ENCODE results near the gene NRG2.

NRG2 gene

GRCh38 chr5:139851558-139851957 is 191.5 kb downstream of the NRG2 start:
- DNase-seq: no peak

DNA sequence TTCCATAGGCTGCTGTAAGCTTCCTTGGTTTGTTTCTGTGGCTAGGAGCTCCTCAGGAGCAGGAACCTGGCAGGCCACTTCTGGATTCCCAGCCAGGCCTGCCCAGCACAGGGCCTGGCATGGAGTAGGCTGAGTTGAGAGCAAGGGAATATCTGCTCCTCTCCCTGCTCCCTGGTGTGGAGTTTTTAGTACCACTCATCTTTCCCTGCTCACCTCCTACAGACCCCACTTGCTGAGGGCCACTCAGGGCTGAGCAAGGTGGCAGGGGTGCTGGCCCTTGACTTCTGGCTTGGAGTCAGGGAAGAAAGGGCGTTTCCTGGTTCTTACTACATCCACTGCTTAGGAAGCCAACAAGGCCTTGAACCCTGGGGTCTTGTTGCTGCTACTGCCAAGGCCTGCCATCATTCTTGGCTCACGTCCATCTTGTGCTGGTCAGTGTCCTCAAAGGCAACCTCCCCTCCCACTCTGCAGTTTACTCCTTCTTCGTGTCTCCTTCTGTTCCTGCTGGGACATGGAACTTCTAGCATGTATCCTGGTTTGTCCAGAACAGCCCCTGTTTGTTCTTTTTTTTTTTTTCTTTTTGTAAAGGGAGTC is 192.6 kb downstream of the NRG2 start:
- no peak for DNase-seq

DNA sequence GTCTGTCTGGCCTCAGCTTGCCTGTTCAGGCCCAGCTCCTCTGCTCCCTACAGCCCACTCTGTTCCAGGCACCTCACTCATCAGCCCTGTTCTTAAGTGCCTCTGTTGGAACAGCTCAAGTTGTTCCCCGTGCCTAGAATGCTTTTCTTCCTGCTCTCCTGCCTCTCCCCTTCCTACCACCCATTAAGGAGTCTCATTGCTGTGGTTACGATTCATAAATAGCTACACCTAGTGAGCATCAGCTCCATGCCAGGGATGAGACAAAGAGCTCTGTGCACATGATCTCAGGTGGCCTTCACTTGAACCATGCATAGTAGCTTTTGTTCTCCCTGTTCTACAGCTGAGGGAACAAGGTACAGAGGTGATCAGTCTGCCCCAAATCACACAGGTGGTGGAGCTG is 193.2 kb downstream of the NRG2 start:
- DNase-seq: no peak

- DNase-seq: no peak
Measured at GRCh38 chr5:139849501-139849900, 193.6 kb downstream of the NRG2 start.

DNA sequence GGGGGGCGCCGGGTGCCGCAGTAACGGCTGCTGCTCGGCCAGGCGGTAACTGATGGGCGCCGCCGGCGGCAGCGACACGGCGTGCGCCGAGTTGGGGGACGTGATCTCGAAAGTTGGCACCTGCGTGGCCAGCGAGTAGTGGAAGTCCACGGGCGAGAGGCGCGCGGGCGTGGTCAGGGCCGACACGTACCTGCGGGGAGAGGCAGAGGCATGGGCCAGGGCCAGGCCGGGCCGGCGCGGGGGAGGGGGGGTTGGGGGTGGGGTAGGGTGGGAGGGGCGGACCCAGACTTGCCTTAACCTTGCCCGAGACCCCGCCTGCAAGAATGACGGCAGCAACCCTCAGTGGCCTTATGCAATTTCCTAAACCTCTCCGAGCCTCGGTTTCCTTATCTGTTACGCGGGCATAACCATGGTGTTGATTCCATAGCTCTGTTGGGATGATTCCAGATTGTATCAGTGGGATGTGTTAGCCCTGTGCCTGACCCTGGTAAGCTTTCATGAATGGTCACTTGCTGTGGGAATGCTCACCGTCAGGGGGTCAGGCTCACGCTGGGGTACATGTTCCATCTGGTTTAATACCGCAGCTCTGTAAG is 194.5 kb downstream of the NRG2 start:
- DNase-seq: no peak

GRCh38 chr5:139847790-139848507 is 195.2 kb downstream of the NRG2 start:
- DNase-seq: peak; percentile 76

GRCh38 chr5:139847091-139847490 is 196.0 kb downstream of the NRG2 start:
- DNase-seq: no peak

- no peak for DNase-seq
Measured at GRCh38 chr5:139845846-139846681, 197.0 kb downstream of the NRG2 start.

DNA sequence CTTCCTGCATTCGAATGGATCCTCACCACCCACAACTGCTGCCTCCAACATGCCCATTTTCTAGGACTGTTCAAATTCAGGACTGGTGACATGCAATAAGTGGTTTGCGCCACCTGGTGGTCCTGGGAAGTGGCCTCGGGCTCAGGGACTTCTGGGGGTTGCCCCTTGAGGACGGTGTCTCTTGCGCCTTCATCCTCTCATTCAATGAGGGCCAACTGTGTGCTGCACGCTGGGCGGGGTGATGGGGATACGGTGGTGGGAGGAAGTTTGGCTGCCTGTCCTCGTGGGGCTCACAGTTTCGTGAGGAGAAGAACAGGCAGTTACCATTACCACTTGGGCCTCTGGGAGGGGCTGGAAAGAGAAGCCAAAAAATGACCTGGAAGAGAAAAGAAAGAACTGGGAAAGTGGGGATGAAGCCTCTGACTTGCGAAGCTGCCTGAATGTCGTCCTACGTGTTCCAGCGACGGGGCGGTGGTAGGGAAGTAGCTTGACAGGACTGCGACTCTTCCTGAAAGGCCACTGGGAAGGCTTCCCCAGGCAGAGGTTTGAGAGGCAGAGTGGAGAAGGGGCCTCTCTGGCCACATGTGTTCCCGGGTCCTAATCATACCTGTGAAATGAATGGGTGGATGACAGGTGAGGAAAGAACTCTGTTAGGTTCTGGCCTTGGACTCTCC is 198.5 kb downstream of the NRG2 start:
- peak; percentile 94 for DNase-seq

GRCh38 chr5:139843991-139844390 is 199.1 kb downstream of the NRG2 start:
- no peak for DNase-seq

DNA sequence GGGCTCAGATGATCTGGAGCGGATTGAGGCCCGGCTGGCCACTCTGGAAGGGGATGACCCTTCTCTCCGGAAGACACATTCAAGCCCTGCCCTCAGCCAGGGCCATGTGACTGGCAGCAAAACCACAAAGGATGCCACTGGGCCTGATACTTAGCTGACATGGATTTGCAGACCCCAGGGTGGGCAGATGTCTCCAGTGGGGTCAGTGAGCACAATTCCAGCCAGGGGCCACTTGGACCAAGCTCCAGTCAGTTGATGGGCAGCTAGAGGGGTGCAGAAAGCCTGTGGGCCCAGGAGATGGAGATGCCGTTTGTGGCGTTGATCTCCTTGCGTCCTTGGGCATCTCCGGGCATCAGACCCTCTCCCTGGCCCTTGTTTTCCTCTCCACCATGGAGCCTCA is 200.8 kb downstream of the NRG2 start:
- DNase-seq: no peak

GRCh38 chr5:139841549-139841948 is 201.6 kb downstream of the NRG2 start:
- DNase-seq: no peak

- DNase-seq: no peak
Measured at GRCh38 chr5:139839918-139840317, 203.2 kb downstream of the NRG2 start.

DNA sequence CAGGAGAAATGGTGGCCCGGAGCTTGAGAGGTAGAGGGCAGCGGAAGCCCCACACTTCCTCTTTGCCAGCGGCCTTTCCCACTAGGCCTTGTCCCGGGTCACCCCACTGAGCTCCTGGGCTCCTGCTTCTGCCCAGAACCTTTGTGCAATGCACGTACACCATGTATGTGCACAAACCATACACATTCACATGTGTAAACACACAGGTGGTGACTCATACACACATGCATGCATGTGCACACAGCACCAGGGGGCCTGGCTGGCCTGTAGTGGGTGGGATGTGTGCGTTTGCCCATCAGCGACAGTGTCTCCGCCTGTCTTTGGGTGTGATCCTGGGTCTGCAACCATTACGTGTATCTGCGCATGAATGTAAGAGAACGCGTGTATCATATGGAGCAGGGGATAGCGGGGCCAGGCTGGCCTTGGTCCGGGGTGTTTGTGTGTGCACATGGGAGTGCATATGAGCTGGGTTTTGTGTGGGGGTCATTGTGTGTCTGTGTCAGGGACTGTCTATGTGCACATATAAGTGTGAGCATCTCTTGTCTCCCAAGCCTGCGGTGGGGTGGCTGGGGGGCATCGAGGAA is 203.8 kb downstream of the NRG2 start:
- no peak for DNase-seq

- no peak for DNase-seq
Measured at GRCh38 chr5:139838381-139839197, 204.5 kb downstream of the NRG2 start.

DNA sequence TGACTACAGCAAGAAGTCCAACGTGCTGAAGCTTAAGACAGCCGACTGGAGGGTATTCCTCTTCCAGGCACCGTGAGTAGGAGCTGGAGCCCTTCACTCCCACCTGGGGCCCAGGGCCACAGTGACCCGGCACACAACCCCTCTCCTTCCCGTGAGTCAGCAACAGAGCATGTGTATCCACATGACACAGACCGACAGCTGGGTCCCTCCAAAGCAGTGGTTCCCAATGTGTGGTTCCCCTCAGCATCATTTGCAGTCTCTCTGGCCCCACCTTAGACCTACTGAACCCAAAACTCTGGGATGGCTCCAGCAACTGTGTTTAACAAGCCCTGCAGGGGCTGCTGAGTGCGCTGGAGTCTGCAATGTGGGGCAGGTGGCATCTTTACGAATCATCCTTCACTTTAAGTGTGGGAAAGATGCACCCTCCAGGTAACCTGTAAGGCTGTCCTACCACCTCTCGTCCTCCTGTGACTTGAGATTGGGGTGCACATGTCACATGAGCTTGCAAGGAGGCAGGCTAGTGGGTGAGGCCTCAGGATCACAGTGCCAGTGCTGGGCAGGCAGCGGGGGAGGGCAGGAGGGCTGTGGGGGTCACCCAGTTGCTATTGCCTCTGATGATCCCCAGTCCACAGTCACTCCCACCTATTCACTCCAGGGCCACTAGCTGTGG is 205.3 kb downstream of the NRG2 start:
- no peak for DNase-seq

DNA sequence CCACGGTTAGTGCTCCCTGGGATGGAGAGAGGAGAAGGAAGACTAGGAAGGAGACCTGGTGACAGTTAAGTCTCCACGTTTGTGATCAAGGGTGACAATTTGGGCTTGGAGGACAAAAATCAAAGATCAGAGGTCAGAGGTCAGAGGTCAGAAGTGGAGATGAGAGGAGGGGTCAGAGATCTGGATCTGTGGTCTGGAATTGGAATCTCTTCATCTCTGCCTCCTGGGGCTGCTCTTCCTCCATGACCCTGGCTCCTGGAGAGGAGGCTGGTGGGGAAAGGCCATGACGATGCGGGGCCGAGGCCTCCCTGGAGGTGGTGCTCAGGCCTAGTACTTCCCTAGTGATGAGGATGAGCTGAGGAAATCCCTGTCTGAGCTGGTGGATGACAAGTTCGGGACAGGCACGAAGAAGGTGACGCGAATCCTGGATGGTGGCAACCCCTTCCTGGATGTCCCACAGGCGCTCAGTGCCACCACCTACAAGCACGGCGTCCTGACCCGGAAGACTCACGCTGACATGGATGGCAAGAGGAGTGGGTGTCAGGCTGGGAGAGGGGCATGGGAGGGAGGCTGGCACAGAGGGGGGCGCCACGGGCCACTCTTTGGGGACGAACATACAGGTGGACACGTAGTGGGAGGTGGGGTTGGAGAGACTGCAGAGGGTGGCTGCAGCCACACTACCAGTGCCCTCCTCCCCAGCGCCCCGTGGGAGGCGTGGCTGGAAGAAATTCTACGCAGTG is 206.5 kb downstream of the NRG2 start:
- DNase-seq: no peak

DNA sequence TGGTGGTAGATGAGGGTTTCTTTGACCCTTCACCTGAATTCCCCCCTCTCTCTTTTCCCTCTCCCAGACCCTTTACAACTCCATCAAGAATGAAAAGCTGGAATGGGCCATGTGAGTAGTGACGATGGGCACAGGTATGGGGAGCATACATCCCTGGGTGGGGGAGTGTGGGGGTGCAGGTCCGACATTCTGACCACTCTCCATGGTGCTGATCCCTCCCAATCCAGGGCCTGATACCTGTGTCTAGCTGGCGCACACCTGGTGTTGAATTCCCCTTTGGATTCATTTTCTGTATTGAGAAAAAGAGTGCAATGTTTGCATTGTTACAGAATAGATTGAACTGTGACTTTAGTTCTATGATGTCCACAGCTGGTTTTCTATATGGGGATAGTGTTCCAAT is 207.4 kb downstream of the NRG2 start:
- DNase-seq: no peak

DNA sequence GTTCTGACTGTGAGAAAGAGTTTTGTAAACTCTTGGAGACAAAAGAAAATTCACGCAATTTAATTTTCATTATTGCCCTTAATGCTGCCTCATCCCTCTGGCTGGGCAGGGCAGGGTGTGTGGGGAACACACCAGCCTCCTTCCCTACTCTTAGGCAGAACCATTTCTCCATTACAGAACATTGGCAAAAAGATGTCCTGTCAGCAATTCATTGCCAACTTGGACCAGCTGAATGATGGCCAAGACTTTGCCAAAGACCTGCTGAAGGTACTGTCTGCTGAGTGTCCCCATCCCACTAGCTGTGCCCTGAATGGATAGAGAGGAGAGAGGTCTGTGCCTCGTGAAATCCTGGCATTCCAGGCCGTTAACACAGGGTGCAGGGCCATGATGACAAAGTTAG is 209.6 kb downstream of the NRG2 start:
- DNase-seq: no peak

DNA sequence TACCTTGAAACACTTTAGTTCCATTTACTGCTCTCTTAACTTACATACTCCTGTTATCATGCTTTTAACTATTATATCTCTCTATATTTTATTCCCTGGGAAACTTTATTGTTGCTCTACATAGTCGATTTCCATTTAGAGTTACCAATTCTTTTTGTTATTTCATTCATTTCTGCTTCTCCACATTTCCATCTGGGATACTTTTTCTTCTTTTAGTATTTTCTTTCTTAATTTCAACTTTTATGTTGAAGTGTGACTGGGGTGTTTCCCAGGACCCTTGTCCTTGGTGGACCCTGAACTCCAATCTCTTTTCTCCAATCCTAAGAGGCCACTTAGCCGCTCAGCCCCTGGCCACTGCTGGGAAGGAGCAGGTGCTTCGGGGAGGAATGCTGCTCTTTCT is 211.5 kb downstream of the NRG2 start:
- DNase-seq: no peak
